ENCODE measurements around the gene DDX23.

- TF ChIP-seq POLR2A (IDR thresholded peaks at IDR 0.05) (no peak), CTCF (IDR thresholded peaks at IDR 0.05) (no peak)
Measured at GRCh38 chr12:48786591-48787544, 65.1 kb downstream of the DDX23 start.

Data from Peyer's patch (tissue), 4 donors.